Heart right ventricle (tissue), 16 donors: ENCODE results near the gene ATP5MC3. TPM values are rescaled to one million over a fixed set of nuclear protein-coding genes. Genes with fewer than 3 reads are reported as not detected.
"Not testable (repeated sequence)": the region's sequence is repeated elsewhere in the genome, so short reads cannot be mapped to it uniquely, and the experiment has no call there.

Source experiments
- ATAC-seq, 8 donors: fragments of 200-7000 bp; cut with Tn5 transposase; one replicate each; pipeline ENCODE4 v1.9.1; 2020; ENCODE audit warnings: mild to moderate bottlenecking in 8 of 8, moderate library complexity in 8 of 8, moderate number of reproducible peaks in 1 of 8
- DNase-seq, 2 donors: peaks; one replicate each; pipeline ENCODE4 v3.0.0-alpha.2; 2020
- H3K27ac ChIP-seq, 10 donors: fragments of 200-600 bp; sonication (generic) in 2 of 10; one replicate each; pipeline versions ENCODE4 v1.5.0 to v1.8.0; 2020 to 2022; ENCODE audit warnings: mild to moderate bottlenecking in 3 of 10
- H3K27me3 ChIP-seq, 7 donors: fragments of 200-600 bp; one replicate each; pipeline ENCODE4 v1.8.0; 2021 to 2022; ENCODE audit warnings: mild to moderate bottlenecking in 2 of 7
- H3K36me3 ChIP-seq, 9 donors: fragments of 200-600 bp; sonication (generic) in 1 of 9; one replicate each; pipeline versions ENCODE4 v1.5.0 to v1.8.0; 2020 to 2022; ENCODE audit warnings: mild to moderate bottlenecking in 2 of 9
- H3K4me1 ChIP-seq, 9 donors: fragments of 200-600 bp; sonication (generic) in 1 of 9; one replicate each; pipeline versions ENCODE4 v1.5.0 to v1.8.0; 2020 to 2022; ENCODE audit warnings: mild to moderate bottlenecking in 4 of 9
- H3K4me3 ChIP-seq, 10 donors: fragments of 200-600 bp; sonication (generic) in 2 of 10; one replicate each; pipeline versions ENCODE4 v1.5.0 to v1.8.0; 2020 to 2022; ENCODE audit warnings: mild to moderate bottlenecking in 7 of 10, moderate library complexity in 2 of 10
- H3K9me3 ChIP-seq, 11 donors: fragments of 200-600 bp in 10 of 11; sonication (generic) in 2 of 11; one replicate each; pipeline versions ENCODE4 v1.5.0 to v1.8.0; 2013 to 2022; ENCODE audit warnings: mild to moderate bottlenecking in 2 of 11, control low read depth in 1 of 11, moderate library complexity in 1 of 11
- CTCF ChIP-seq, 9 donors: fragments of 200-600 bp; sonication (generic) in 2 of 9; IDR thresholded peaks; one replicate each; pipeline versions ENCODE4 v1.5.0 to v1.8.0; 2021 to 2022; ENCODE audit warnings: antibody characterized with exemption in 9 of 9, mild to moderate bottlenecking in 5 of 9, moderate library complexity in 1 of 9
- WGBS, 2 donors: extraction: QIAGEN DNeasy Blood & Tissue Kit; methylation state at CpG; one replicate each; pipeline ENCODE4 v1.1.7; 2013; ENCODE audit warnings: inconsistent platforms in 1 of 2; 5-methylcytosine and 5-hydroxymethylcytosine counted together
- intact Hi-C, 10 donors: fragments of 100-400 bp; cut with DNase I; formaldehyde crosslinking; loops; one replicate each; pipeline versions ENCODE4 v1.11.1 to v1.14.2; 2022
- long read RNA-seq, 3 donors: library from polyadenylated mRNA; unstranded; transcript quantifications; one replicate each; pipeline ENCODE4 v2.0.0, GENCODE V29; 2020 to 2021
- polyA plus RNA-seq, 2 donors: library from polyadenylated mRNA; stranded (reverse); fragments of 200-250 nt; gene quantifications; one replicate each; pipeline ENCODE4 v1.2.3, GENCODE V29; 2013
- total RNA-seq, 10 donors: library from RNA; stranded (reverse); fragmentation: NEBNext Ultra II Directional in 3 of 10; extraction: Animal tissue kit (Norgen Biotek cat#: 25700) in 3 of 10; gene quantifications; one replicate each; pipeline versions ENCODE4 v1.2.1 to v1.2.4, GENCODE V29; 2021 to 2023
- donor health status: Arrhythmogenic right ventricular cardiomyopathy.
- donor health status: ischemic (EF 13 %, LVEDD 7.1; RV severe dilation, severe dysfunction).
- donor health status: healthy with polysubstance abuse.
- donor health status: DM: no; HTN: yes; CAD: no.
- donor health status: DM: no; HTN: no; CAD: no.
- donor health status: ischemic (EF 25% LVEDD 6.9; RV normal size, moderate dysfunction).
- donor health status: ischemic (EF 25% LVEDD 5.7; RV mildly dilated, moderate dysfunction).
- donor health status: healthy.
- donor health status: DM: yes; HTN: yes; CAD: no.
- donor health status: Ischemic cardiomyopathy.
- donor health status: ischemic (EF 35%, LVEDD 5.7; RV mildly dilated, moderate dysfunction).
- donor health status: nonischemic (EF 11% LVEDD 7.7; RV severe dilation, severe dysfunction).
- donor health status: DM: yes; HTN: yes; CAD: no.
- donor health status: PGD.
- donor health status: ischemic (EF 29% LVEDD 5.4; RV normal size, mild dysfunction).
- donor health status: nonischemic (EF 23%, LVEDD 6.1; RV moderate dilation, normal function).

Gene ATP5MC3
- 1,000 to 10,000 TPM in 9 of 10 donors, 100 to 1,000 TPM in 1; 813 to 1,522 (median 1,119) TPM for total RNA-seq
- polyA plus RNA-seq = 1,000 to 10,000 TPM in 1 of 2 donors, 100 to 1,000 TPM in 1; 357 to 1,442 TPM
- long read RNA-seq, donor 1, full-length matches to known transcripts = 599 of 660 reads
- long read RNA-seq, donor 1, partial matches to known transcripts = 46 of 660 reads
- long read RNA-seq, donor 1, other reads (novel, unspliced or antisense) = 15 of 660 reads
- long read RNA-seq, donor 2, full-length matches to known transcripts = 768 of 876 reads
- long read RNA-seq, donor 2, partial matches to known transcripts = 92 of 876 reads
- long read RNA-seq, donor 2, other reads (novel, unspliced or antisense) = 16 of 876 reads
- long read RNA-seq, donor 3, full-length matches to known transcripts = 245 of 259 reads
- long read RNA-seq, donor 3, partial matches to known transcripts = 6 of 259 reads
- long read RNA-seq, donor 3, other reads (novel, unspliced or antisense) = 8 of 259 reads

- DNase-seq (peak; percentile 94 to 95), ATAC-seq (peak; percentile 95 to 98 (median 97))
- no peaks in the 10 kb centered on the region for H3K9me3 ChIP-seq
- TF ChIP-seq CTCF (IDR thresholded peaks at IDR 0.05) = peak in 4 of 9 donors; percentile 9 to 31 (median 18)
- intact Hi-C loops = loop anchor here in 3 of 10 donors (5.0 to 10.0 kb wide), 3 partner anchors 59 to 69 kb away; no protein-coding TSS in a partner anchor
- WGBS, 2 donors = 0% methylated on average over 53 of the region's 53 CpGs
- H3K4me3 ChIP-seq = peak within 1 kb of the TSS; percentile 69 to 96 (median 89)
- peaks cover 0 to 47% (median 32%) of the 10 kb centered on the region in 9 donors for H3K4me1 ChIP-seq
- peaks cover 0 to 40% (median 29%) of the 10 kb centered on the region in 9 donors for H3K36me3 ChIP-seq
- H3K27me3 ChIP-seq = no peaks in the 10 kb centered on the region
- H3K27ac ChIP-seq = peak within 1 kb of the TSS; percentile 94 to 98 (median 97)
These were observed at the start of gene ATP5MC3 for GRCh38 chr2:175181104-175181876. Gene ATP5MC3, minus strand, starts transcription at chr2:175181710. Its CDS starts 317 bp downstream, at chr2:175181393.

GRCh38 chr2:175228601-175229000 is 47.1 kb upstream of the ATP5MC3 start:
- intact Hi-C loops, DNase-seq, ATAC-seq, H3K27ac ChIP-seq, H3K4me3 ChIP-seq, H3K4me1 ChIP-seq, H3K9me3 ChIP-seq, H3K36me3 ChIP-seq: not testable (repeated sequence)
- H3K27me3 ChIP-seq = peaks cover 0 to 22% (median 5%) of the 10 kb centered on the region in 7 donors
- 70 to 85% methylated on average over 4 of the region's 4 CpGs for WGBS, 2 donors

GRCh38 chr2:175228179-175228578 is 46.7 kb upstream of the ATP5MC3 start:
- H3K27me3 ChIP-seq = peaks cover 0 to 23% (median 5%) of the 10 kb centered on the region in 7 donors

GRCh38 chr2:175227393-175227792 is 45.9 kb upstream of the ATP5MC3 start:
- intact Hi-C loops = no loop called here
- ATAC-seq (no peak), DNase-seq (no peak)
- H3K36me3 ChIP-seq = no peaks in the 10 kb centered on the region
- H3K4me1 ChIP-seq = no peaks in the 10 kb centered on the region
- TF ChIP-seq CTCF (IDR thresholded peaks at IDR 0.05) = no peak
- no peak overlapping the region for H3K4me3 ChIP-seq
- H3K27ac ChIP-seq = no peak overlapping the region
- H3K9me3 ChIP-seq = no peaks in the 10 kb centered on the region
- 92 to 95% methylated on average over 1 of the region's 1 CpG for WGBS, 2 donors
- H3K27me3 ChIP-seq = peaks cover 0 to 23% (median 5%) of the 10 kb centered on the region in 7 donors

More at GRCh38 chr2:175228179-175228578, 46.7 kb upstream of the ATP5MC3 start:
- no peaks in the 10 kb centered on the region for H3K4me1 ChIP-seq
- no peak for TF ChIP-seq CTCF (IDR thresholded peaks at IDR 0.05)
- no peak overlapping the region for H3K27ac ChIP-seq
- H3K4me3 ChIP-seq = no peak overlapping the region
- intact Hi-C loops = no loop called here
- DNase-seq (no peak), ATAC-seq (no peak)
- no peaks in the 10 kb centered on the region for H3K36me3 ChIP-seq
- H3K9me3 ChIP-seq = no peaks in the 10 kb centered on the region
